MM.1S (cell line): ENCODE results near the gene B4GALNT3.

ENCODE experiments used
- EZH2 ChIP-seq: fragments of 300-600 bp; sonication (generic); optimal IDR thresholded peaks from 2 replicates; pipeline ENCODE3; 2017; ENCODE audit warnings: low read depth, mild to moderate bottlenecking, antibody characterized with exemption, low read length, mixed read lengths
- EZH2phosphoT487 ChIP-seq: fragments of 300-600 bp; sonication (generic); IDR thresholded peaks from 2 replicates; pipeline ENCODE4 v1.6.1; 2018; ENCODE audit warnings: antibody characterized with exemption, low read length
- TF ChIP-seq, protein P1 (sequence below): fragments of 300-600 bp; sonication (generic); IDR thresholded peaks from 2 replicates; pipeline ENCODE4 v1.5.1; 2016; ENCODE audit warnings: antibody characterized with exemption, low read length, mixed read lengths

DNA sequence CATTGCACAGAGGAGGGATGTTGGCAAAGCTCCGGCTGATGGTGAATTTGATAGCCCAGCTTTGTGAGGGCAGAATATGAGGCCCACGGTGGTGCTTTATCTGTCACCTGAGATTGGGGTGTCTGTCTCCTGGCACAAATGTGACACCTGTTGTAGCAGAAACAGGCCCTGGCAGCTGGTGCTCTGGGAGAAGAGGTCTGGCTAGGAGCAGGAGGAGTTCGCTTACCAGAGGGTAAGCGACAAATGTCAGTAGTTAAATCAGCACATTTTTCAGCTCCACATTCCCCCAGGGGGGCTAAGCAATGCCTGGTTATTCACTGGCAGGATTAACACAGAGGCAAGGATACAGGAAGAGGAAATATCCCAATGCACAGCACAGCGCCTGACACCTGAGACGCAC is 71.1 kb downstream of the B4GALNT3 start:
- TF ChIP-seq, protein P1, sequence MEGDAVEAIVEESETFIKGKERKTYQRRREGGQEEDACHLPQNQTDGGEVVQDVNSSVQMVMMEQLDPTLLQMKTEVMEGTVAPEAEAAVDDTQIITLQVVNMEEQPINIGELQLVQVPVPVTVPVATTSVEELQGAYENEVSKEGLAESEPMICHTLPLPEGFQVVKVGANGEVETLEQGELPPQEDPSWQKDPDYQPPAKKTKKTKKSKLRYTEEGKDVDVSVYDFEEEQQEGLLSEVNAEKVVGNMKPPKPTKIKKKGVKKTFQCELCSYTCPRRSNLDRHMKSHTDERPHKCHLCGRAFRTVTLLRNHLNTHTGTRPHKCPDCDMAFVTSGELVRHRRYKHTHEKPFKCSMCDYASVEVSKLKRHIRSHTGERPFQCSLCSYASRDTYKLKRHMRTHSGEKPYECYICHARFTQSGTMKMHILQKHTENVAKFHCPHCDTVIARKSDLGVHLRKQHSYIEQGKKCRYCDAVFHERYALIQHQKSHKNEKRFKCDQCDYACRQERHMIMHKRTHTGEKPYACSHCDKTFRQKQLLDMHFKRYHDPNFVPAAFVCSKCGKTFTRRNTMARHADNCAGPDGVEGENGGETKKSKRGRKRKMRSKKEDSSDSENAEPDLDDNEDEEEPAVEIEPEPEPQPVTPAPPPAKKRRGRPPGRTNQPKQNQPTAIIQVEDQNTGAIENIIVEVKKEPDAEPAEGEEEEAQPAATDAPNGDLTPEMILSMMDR = no peak
- no peak for TF ChIP-seq EZH2
- TF ChIP-seq EZH2phosphoT487 = no peak
